Trophoblast cell (in vitro differentiated cells and primary cell): ENCODE measurements around the gene LDLRAD3.

Experiments
- DNase-seq, 2 donors: peaks; one replicate each; pipeline ENCODE4 v3.0.0-alpha.2; 2016
- H2AFZ ChIP-seq: 2 replicates; pipeline ENCODE4 v1.6.1; 2013; ENCODE audit warnings: low read length, moderate library complexity, mild to moderate bottlenecking; ENCODE audit not compliant: insufficient read depth, poor library complexity
- H2AK5ac ChIP-seq: 2 replicates; pipeline ENCODE4 v1.6.1; 2013; ENCODE audit warnings: mild to moderate bottlenecking, low read length
- H2BK120ac ChIP-seq: 2 replicates; pipeline ENCODE4 v1.6.1; 2013; ENCODE audit warnings: low read length, mild to moderate bottlenecking, moderate library complexity; ENCODE audit not compliant: insufficient read depth, poor library complexity
- H2BK12ac ChIP-seq: 2 replicates; pipeline ENCODE4 v1.6.1; 2013; ENCODE audit warnings: mild to moderate bottlenecking, low read length, moderate library complexity
- H2BK5ac ChIP-seq: 2 replicates; pipeline ENCODE4 v1.6.1; 2013; ENCODE audit warnings: low read length, low read depth, moderate library complexity, mild to moderate bottlenecking; ENCODE audit not compliant: poor library complexity
- H3K14ac ChIP-seq: 2 replicates; pipeline ENCODE4 v1.6.1; 2013; ENCODE audit warnings: mild to moderate bottlenecking, low read length
- H3K18ac ChIP-seq: 2 replicates; pipeline ENCODE4 v1.6.1; 2013; ENCODE audit warnings: mild to moderate bottlenecking, low read length
- H3K23ac ChIP-seq: 2 replicates; pipeline ENCODE4 v1.6.1; 2013; ENCODE audit warnings: low read length
- H3K27ac ChIP-seq: 2 replicates; pipeline ENCODE4 v1.5.1; 2013; ENCODE audit warnings: low read depth, mild to moderate bottlenecking, inconsistent platforms, low read length, moderate library complexity
- H3K27me3 ChIP-seq: 2 replicates; pipeline ENCODE4 v1.6.1; 2013; ENCODE audit warnings: inconsistent platforms, mild to moderate bottlenecking, low read length, moderate library complexity; ENCODE audit not compliant: insufficient read depth
- H3K36me3 ChIP-seq, 2 experiments: 1 replicate in 1 of 2; 2 replicates in 1 of 2; pipeline ENCODE4 v1.6.1; 2013; ENCODE audit warnings: low read length in 2 of 2, mild to moderate bottlenecking in 2 of 2, moderate library complexity in 1 of 2; ENCODE audit not compliant: insufficient read depth in 2 of 2, control insufficient read depth in 1 of 2
- H3K4ac ChIP-seq: 2 replicates; pipeline ENCODE4 v1.6.1; 2013; ENCODE audit warnings: low read depth, mild to moderate bottlenecking, low read length, moderate library complexity
- H3K4me1 ChIP-seq, 2 experiments: 1 replicate in 1 of 2; 2 replicates in 1 of 2; pipeline ENCODE4 v1.6.1; 2013; ENCODE audit warnings: low read length in 2 of 2, mild to moderate bottlenecking in 2 of 2, moderate library complexity in 1 of 2; ENCODE audit not compliant: insufficient read depth in 2 of 2, control insufficient read depth in 1 of 2
- H3K4me2 ChIP-seq: 2 replicates; pipeline ENCODE4 v1.6.1; 2013; ENCODE audit warnings: inconsistent platforms, mild to moderate bottlenecking, low read length, moderate library complexity
- H3K4me3 ChIP-seq: 2 replicates; pipeline ENCODE4 v1.5.1; 2013; ENCODE audit warnings: mild to moderate bottlenecking, low read depth, low read length, inconsistent platforms
- H3K79me1 ChIP-seq: one replicate; pipeline ENCODE4 v1.6.1; 2013; ENCODE audit warnings: low read length
- H3K79me2 ChIP-seq: 2 replicates; pipeline ENCODE4 v1.6.1; 2013; ENCODE audit warnings: low read length, mild to moderate bottlenecking; ENCODE audit not compliant: control insufficient read depth, insufficient read depth, poor library complexity
- H3K9ac ChIP-seq: 2 replicates; pipeline ENCODE4 v1.6.1; 2013; ENCODE audit warnings: mild to moderate bottlenecking, low read length
- H3K9me3 ChIP-seq: 2 replicates; pipeline ENCODE4 v1.6.1; 2013; ENCODE audit warnings: low read depth, mild to moderate bottlenecking, control low read depth, inconsistent platforms, low read length; ENCODE audit not compliant: insufficient read depth
- H4K12ac ChIP-seq: 2 replicates; pipeline ENCODE4 v1.6.1; 2013; ENCODE audit warnings: low read depth, mild to moderate bottlenecking, low read length, moderate library complexity
- H4K8ac ChIP-seq: 2 replicates; pipeline ENCODE4 v1.6.1; 2013; ENCODE audit warnings: low read depth, mild to moderate bottlenecking, low read length, moderate library complexity
- H4K91ac ChIP-seq: one replicate; pipeline ENCODE4 v1.6.1; 2013; ENCODE audit warnings: low read depth, mild to moderate bottlenecking, low read length, moderate library complexity
- WGBS: extraction: QIAGEN DNeasy Blood & Tissue Kit; methylation state at CpG from one replicate; pipeline ENCODE4 v1.1.7; 2013; ENCODE audit warnings: missing lambda C conversion rate; ENCODE audit not compliant: insufficient read length, insufficient coverage; ENCODE audit errors: extremely low coverage; 5-methylcytosine and 5-hydroxymethylcytosine counted together

Gene LDLRAD3

DNA sequence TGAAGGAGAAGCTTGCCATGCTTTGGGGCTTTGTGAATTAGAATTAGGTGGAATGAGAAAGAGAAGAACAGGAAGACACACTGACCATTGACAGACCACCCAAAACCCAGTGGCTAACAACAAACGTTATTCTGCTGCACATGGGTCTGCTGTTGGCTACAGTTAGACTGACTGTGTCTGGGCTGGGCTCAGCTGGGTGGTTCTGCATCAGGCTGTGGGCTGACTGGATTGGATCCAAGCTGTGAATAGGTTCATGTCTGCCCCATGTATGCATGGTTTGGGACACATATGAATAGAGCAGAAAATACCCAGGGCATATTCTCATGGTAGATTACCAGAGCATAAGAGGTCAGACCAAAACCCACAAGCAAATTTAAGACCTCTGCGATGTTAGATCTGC, 11.7 kb upstream of the LDLRAD3 start:
- no peak overlapping the region for H3K18ac ChIP-seq
- H3K4me2 ChIP-seq = no peak overlapping the region
- no peaks in the 10 kb centered on the region for H3K79me1 ChIP-seq
- H3K14ac ChIP-seq = no peak overlapping the region
- H3K4ac ChIP-seq = no peak overlapping the region
- H3K4me3 ChIP-seq = no peak overlapping the region
- H3K9ac ChIP-seq = no peak overlapping the region
- no peak overlapping the region for H4K91ac ChIP-seq
- H3K9me3 ChIP-seq = no peaks in the 10 kb centered on the region
- H3K23ac ChIP-seq = no peak overlapping the region
- H3K4me1 ChIP-seq = no peaks in the 10 kb centered on the region
- H4K8ac ChIP-seq = no peak overlapping the region
- no peak overlapping the region for H2BK12ac ChIP-seq
- no peak overlapping the region for H4K12ac ChIP-seq
- no peak overlapping the region for H2BK5ac ChIP-seq
- H3K36me3 ChIP-seq = no peaks in the 10 kb centered on the region
- no CpG with 5 or more reads among the region's 2 CpGs for WGBS
- H2AFZ ChIP-seq = no peak overlapping the region
- no peak for DNase-seq
- no peak overlapping the region for H2BK120ac ChIP-seq
- no peaks in the 10 kb centered on the region for H3K79me2 ChIP-seq
- no peaks in the 10 kb centered on the region for H3K27me3 ChIP-seq
- H3K27ac ChIP-seq = no peak overlapping the region
- no peak overlapping the region for H2AK5ac ChIP-seq

GRCh38 chr11:35932681-35933319, 11.1 kb upstream of the LDLRAD3 start:
- no peak overlapping the region for H3K4ac ChIP-seq
- no peaks in the 10 kb centered on the region for H3K36me3 ChIP-seq
- H2BK12ac ChIP-seq = no peak overlapping the region
- no peak overlapping the region for H2BK5ac ChIP-seq
- no peak overlapping the region for H3K27ac ChIP-seq
- H2AK5ac ChIP-seq = no peak overlapping the region
- no peak overlapping the region for H4K12ac ChIP-seq
- H2AFZ ChIP-seq = no peak overlapping the region
- DNase-seq = peak in 1 of 2 donors; percentile 49
- no CpG with 5 or more reads among the region's 5 CpGs for WGBS
- no peak overlapping the region for H4K91ac ChIP-seq
- no peak overlapping the region for H3K4me2 ChIP-seq
- H3K23ac ChIP-seq = no peak overlapping the region
- no peaks in the 10 kb centered on the region for H3K4me1 ChIP-seq
- H4K8ac ChIP-seq = no peak overlapping the region
- H3K79me1 ChIP-seq = no peaks in the 10 kb centered on the region
- no peak overlapping the region for H2BK120ac ChIP-seq
- H3K14ac ChIP-seq = no peak overlapping the region
- no peak overlapping the region for H3K4me3 ChIP-seq
- no peaks in the 10 kb centered on the region for H3K79me2 ChIP-seq
- H3K27me3 ChIP-seq = no peaks in the 10 kb centered on the region
- no peak overlapping the region for H3K9ac ChIP-seq
- no peaks in the 10 kb centered on the region for H3K9me3 ChIP-seq
- H3K18ac ChIP-seq = no peak overlapping the region

DNA sequence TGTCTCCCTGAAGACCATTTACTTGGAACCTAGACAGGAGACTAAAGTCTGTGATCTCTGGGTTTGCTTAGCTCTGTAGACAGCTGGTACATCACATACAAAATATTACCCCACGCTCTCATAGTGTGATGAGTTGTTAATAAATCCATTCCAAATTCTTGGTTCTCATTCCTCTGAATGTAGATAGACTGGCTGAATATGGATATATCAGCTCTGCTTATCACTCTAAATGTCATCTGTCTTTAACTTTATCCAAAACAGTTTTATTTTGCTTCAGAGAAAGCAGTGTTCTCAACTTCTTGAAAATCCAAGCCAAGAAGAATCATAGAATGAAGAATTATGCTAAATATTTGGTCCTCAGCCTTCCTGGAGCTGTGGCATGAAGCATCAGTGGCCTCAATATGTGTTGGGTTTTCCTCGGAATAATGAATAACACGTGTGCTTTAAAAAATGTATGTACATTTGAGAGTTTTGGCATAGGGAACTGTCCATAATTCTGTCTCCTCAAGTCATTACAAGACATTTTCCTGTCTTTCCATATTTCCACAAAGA, 10.5 kb upstream of the LDLRAD3 start:
- Histone ChIP-seq H3K4me3 (no peak overlapping the region), H3K23ac (no peak overlapping the region), H4K91ac (no peak overlapping the region), H3K9ac (no peak overlapping the region), H2AFZ (no peak overlapping the region), H3K18ac (no peak overlapping the region), H3K4me1 (no peaks in the 10 kb centered on the region), H3K4ac (no peak overlapping the region), H2BK5ac (no peak overlapping the region), H2BK12ac (no peak overlapping the region), H3K9me3 (no peaks in the 10 kb centered on the region), H3K79me1 (no peaks in the 10 kb centered on the region), H3K4me2 (no peak overlapping the region), H4K8ac (no peak overlapping the region), H4K12ac (no peak overlapping the region), H3K36me3 (no peaks in the 10 kb centered on the region), H3K14ac (no peak overlapping the region), H2AK5ac (no peak overlapping the region), H3K27me3 (no peaks in the 10 kb centered on the region), H3K79me2 (no peaks in the 10 kb centered on the region), H2BK120ac (no peak overlapping the region), H3K27ac (no peak overlapping the region)
- no peak for DNase-seq
- no CpG with 5 or more reads among the region's 3 CpGs for WGBS

- Histone ChIP-seq H2BK12ac (no peak overlapping the region), H2BK5ac (no peak overlapping the region), H3K79me2 (no peaks in the 10 kb centered on the region), H3K36me3 (no peaks in the 10 kb centered on the region), H3K23ac (no peak overlapping the region), H3K18ac (no peak overlapping the region), H3K14ac (no peak overlapping the region), H3K9ac (no peak overlapping the region), H3K4me1 (no peaks in the 10 kb centered on the region), H2AFZ (no peak overlapping the region), H3K4me2 (no peak overlapping the region), H2BK120ac (no peak overlapping the region), H4K91ac (no peak overlapping the region), H3K9me3 (no peaks in the 10 kb centered on the region), H3K27ac (no peak overlapping the region), H4K12ac (no peak overlapping the region), H2AK5ac (no peak overlapping the region), H3K4me3 (no peak overlapping the region), H3K4ac (no peak overlapping the region), H3K79me1 (no peaks in the 10 kb centered on the region), H3K27me3 (no peaks in the 10 kb centered on the region), H4K8ac (no peak overlapping the region)
- WGBS = no CpG with 5 or more reads among the region's 7 CpGs
- no peak for DNase-seq
These were observed 9.6 kb upstream of the LDLRAD3 start for GRCh38 chr11:35934271-35934670.
